ENCODE results near the gene SLC22A12.
"Not testable (repeated sequence)": the region's sequence is repeated elsewhere in the genome, so short reads cannot be mapped to it uniquely, and the experiment has no call there.

Gene SLC22A12

DNA sequence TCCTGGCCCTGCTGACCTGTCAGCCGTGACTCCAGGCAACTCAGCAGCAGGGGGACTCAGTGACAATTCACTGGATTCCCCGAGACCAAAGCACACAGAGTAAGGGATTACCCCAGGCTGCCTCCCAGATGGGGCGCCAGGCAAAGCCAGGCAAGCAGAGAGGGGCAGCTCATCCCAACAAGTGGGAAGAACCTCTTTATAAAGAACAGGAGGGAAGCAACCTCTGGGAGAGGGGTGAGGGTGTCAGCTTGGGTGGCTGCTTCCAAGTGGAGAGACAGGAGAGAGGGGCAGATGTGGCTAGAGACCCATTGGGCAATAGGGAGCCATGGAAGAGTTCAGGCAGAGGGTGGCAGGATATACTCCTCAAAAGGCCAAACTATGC, 1.2 kb downstream of the SLC22A12 start:
- H3K18ac ChIP-seq (ENCODE audit: low read length), result no peak overlapping the region
- H3K4me2 ChIP-seq (ENCODE audit: low read length), result no peak overlapping the region
- no peak overlapping the region for H4K5ac ChIP-seq (ENCODE audit: low read length)
- no peaks in the 10 kb centered on the region for H3K79me2 ChIP-seq (ENCODE audit: control insufficient read depth, insufficient read depth, low read length)
- H3K27ac ChIP-seq (ENCODE audit: low read depth, low read length), result no peak overlapping the region
- no peak overlapping the region for H3K9ac ChIP-seq (ENCODE audit: low read length)
- H4K8ac ChIP-seq (ENCODE audit: low read depth, low read length), result no peak overlapping the region
- no peak overlapping the region for H3K56ac ChIP-seq (ENCODE audit: low read length)
- no peaks in the 10 kb centered on the region for H3K79me1 ChIP-seq (ENCODE audit: low read length)
- no peak overlapping the region for H2BK5ac ChIP-seq (ENCODE audit: low read length)
- WGBS (ENCODE audit: extremely low coverage, insufficient coverage, low lambda C conversion rate), result no CpG with 5 or more reads among the region's 3 CpGs
- DNase-seq, result no peak
- H2BK15ac ChIP-seq (replicated peaks; ENCODE audit: low read depth), result no peak overlapping the region
- H3K27me3 ChIP-seq (ENCODE audit: insufficient read depth, low read length, poor library complexity), result no peaks in the 10 kb centered on the region
- no peak overlapping the region for H3K4ac ChIP-seq (ENCODE audit: low read depth, low read length)
- H3K36me3 ChIP-seq (ENCODE audit: control insufficient read depth, insufficient read depth, low read length), result no peaks in the 10 kb centered on the region
- no peak overlapping the region for H3K4me3 ChIP-seq (ENCODE audit: low read length)
- H2BK120ac ChIP-seq (ENCODE audit: low read depth, low read length), result no peak overlapping the region
- no peak overlapping the region for H3K23ac ChIP-seq (ENCODE audit: low read length)
- no peaks in the 10 kb centered on the region for H3K4me1 ChIP-seq (ENCODE audit: control insufficient read depth, low read depth, low read length)
- no peak overlapping the region for H2AK5ac ChIP-seq (ENCODE audit: low read length)

DNA sequence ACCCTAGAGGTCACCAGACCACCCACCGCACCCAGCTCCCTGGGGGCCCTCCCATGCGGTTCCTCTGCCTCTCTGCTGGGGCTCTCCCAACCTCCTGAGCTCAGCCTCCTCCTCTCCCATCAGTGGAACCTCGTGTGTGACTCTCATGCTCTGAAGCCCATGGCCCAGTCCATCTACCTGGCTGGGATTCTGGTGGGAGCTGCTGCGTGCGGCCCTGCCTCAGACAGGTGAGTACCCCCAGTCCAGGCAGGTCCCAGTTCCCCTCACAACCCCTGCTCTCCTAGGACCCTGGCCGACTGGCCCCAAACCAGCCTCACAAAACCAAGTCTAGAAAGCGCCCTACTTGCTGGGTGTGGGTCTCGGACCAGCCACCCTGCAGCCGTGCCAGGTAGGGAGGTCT, 1.6 kb downstream of the SLC22A12 start:
- H4K8ac ChIP-seq (ENCODE audit: low read depth, low read length), result no peak overlapping the region
- H3K27me3 ChIP-seq (ENCODE audit: insufficient read depth, low read length, poor library complexity), result no peaks in the 10 kb centered on the region
- H2BK120ac ChIP-seq (ENCODE audit: low read depth, low read length), result no peak overlapping the region
- H4K5ac ChIP-seq (ENCODE audit: low read length), result no peak overlapping the region
- no peaks in the 10 kb centered on the region for H3K79me1 ChIP-seq (ENCODE audit: low read length)
- no peaks in the 10 kb centered on the region for H3K4me1 ChIP-seq (ENCODE audit: control insufficient read depth, low read depth, low read length)
- H3K56ac ChIP-seq (ENCODE audit: low read length), result no peak overlapping the region
- DNase-seq, result no peak
- WGBS (ENCODE audit: extremely low coverage, insufficient coverage, low lambda C conversion rate), result no CpG with 5 or more reads among the region's 9 CpGs
- no peak overlapping the region for H2BK5ac ChIP-seq (ENCODE audit: low read length)
- H3K36me3 ChIP-seq (ENCODE audit: control insufficient read depth, insufficient read depth, low read length), result no peaks in the 10 kb centered on the region
- H3K27ac ChIP-seq (ENCODE audit: low read depth, low read length), result no peak overlapping the region
- no peak overlapping the region for H2BK15ac ChIP-seq (replicated peaks; ENCODE audit: low read depth)
- H3K18ac ChIP-seq (ENCODE audit: low read length), result no peak overlapping the region
- no peaks in the 10 kb centered on the region for H3K79me2 ChIP-seq (ENCODE audit: control insufficient read depth, insufficient read depth, low read length)
- no peak overlapping the region for H3K4me2 ChIP-seq (ENCODE audit: low read length)
- H3K4ac ChIP-seq (ENCODE audit: low read depth, low read length), result no peak overlapping the region
- H2AK5ac ChIP-seq (ENCODE audit: low read length), result no peak overlapping the region
- no peak overlapping the region for H3K4me3 ChIP-seq (ENCODE audit: low read length)
- no peak overlapping the region for H3K23ac ChIP-seq (ENCODE audit: low read length)
- H3K9ac ChIP-seq (ENCODE audit: low read length), result no peak overlapping the region

- Histone ChIP-seq H3K27me3 (ENCODE audit: insufficient read depth, low read length, poor library complexity) (no peaks in the 10 kb centered on the region), H3K23ac (ENCODE audit: low read length) (no peak overlapping the region), H3K36me3 (ENCODE audit: control insufficient read depth, insufficient read depth, low read length) (no peaks in the 10 kb centered on the region), H2BK15ac (replicated peaks; ENCODE audit: low read depth) (no peak overlapping the region), H4K8ac (ENCODE audit: low read depth, low read length) (no peak overlapping the region), H2BK5ac (ENCODE audit: low read length) (no peak overlapping the region), H3K79me1 (ENCODE audit: low read length) (no peaks in the 10 kb centered on the region), H3K4me1 (ENCODE audit: control insufficient read depth, low read depth, low read length) (no peaks in the 10 kb centered on the region), H3K18ac (ENCODE audit: low read length) (no peak overlapping the region), H3K27ac (ENCODE audit: low read depth, low read length) (no peak overlapping the region), H2BK120ac (ENCODE audit: low read depth, low read length) (no peak overlapping the region), H2AK5ac (ENCODE audit: low read length) (no peak overlapping the region), H3K4me3 (ENCODE audit: low read length) (no peak overlapping the region), H3K4me2 (ENCODE audit: low read length) (no peak overlapping the region), H3K9ac (ENCODE audit: low read length) (no peak overlapping the region), H3K4ac (ENCODE audit: low read depth, low read length) (no peak overlapping the region), H3K79me2 (ENCODE audit: control insufficient read depth, insufficient read depth, low read length) (no peaks in the 10 kb centered on the region), H4K5ac (ENCODE audit: low read length) (no peak overlapping the region), H3K56ac (ENCODE audit: low read length) (no peak overlapping the region)
- no CpG with 5 or more reads among the region's 32 CpGs for WGBS (ENCODE audit: extremely low coverage, insufficient coverage, low lambda C conversion rate)
- no peak for DNase-seq
Observed at GRCh38 chr11:64593156-64594105, 2.4 kb downstream of the SLC22A12 start.

- H3K36me3 ChIP-seq (ENCODE audit: control insufficient read depth, insufficient read depth, low read length), result no peaks in the 10 kb centered on the region
- H3K4me3 ChIP-seq (ENCODE audit: low read length), result no peak overlapping the region
- H2BK15ac ChIP-seq (replicated peaks; ENCODE audit: low read depth), result no peak overlapping the region
- H4K5ac ChIP-seq (ENCODE audit: low read length), result no peak overlapping the region
- H3K18ac ChIP-seq (ENCODE audit: low read length), result no peak overlapping the region
- H2BK120ac ChIP-seq (ENCODE audit: low read depth, low read length), result no peak overlapping the region
- no peak overlapping the region for H3K23ac ChIP-seq (ENCODE audit: low read length)
- H3K27me3 ChIP-seq (ENCODE audit: insufficient read depth, low read length, poor library complexity), result no peaks in the 10 kb centered on the region
- 100% methylated on average over 7 of the region's 14 CpGs for WGBS (ENCODE audit: extremely low coverage, insufficient coverage, low lambda C conversion rate)
- H3K9ac ChIP-seq (ENCODE audit: low read length), result no peak overlapping the region
- H3K56ac ChIP-seq (ENCODE audit: low read length), result no peak overlapping the region
- H3K4me2 ChIP-seq (ENCODE audit: low read length), result no peak overlapping the region
- H2BK5ac ChIP-seq (ENCODE audit: low read length), result no peak overlapping the region
- no peak overlapping the region for H4K8ac ChIP-seq (ENCODE audit: low read depth, low read length)
- H3K79me2 ChIP-seq (ENCODE audit: control insufficient read depth, insufficient read depth, low read length), result no peaks in the 10 kb centered on the region
- H2AK5ac ChIP-seq (ENCODE audit: low read length), result no peak overlapping the region
- no peak for DNase-seq
- H3K27ac ChIP-seq (ENCODE audit: low read depth, low read length), result no peak overlapping the region
- H3K79me1 ChIP-seq (ENCODE audit: low read length), result no peaks in the 10 kb centered on the region
- H3K4me1 ChIP-seq (ENCODE audit: control insufficient read depth, low read depth, low read length), result no peaks in the 10 kb centered on the region
- H3K4ac ChIP-seq (ENCODE audit: low read depth, low read length), result no peak overlapping the region
Observed at GRCh38 chr11:64594159-64594939, 3.3 kb downstream of the SLC22A12 start.

DNA sequence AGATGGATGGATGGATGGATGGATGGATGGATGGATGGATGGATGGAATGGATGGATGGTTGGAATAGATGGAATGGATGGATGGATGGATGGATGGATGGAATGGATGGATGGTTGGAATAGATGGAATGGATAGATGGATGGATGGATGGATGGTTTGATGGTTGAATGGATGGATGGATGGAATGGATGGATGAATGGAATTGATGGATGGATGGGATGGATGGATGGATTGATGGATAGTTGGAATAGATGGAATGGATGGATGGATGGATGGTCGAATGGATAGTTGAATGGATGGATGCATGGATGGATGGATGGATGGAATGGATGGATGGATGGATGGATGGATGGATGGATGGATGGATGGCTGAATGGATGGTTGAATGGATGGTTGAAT, 4.9 kb downstream of the SLC22A12 start:
- H3K23ac ChIP-seq (ENCODE audit: low read length); H3K79me1 ChIP-seq (ENCODE audit: low read length); H3K36me3 ChIP-seq (ENCODE audit: control insufficient read depth, insufficient read depth, low read length); H2BK15ac ChIP-seq (replicated peaks; ENCODE audit: low read depth); H3K27me3 ChIP-seq (ENCODE audit: insufficient read depth, low read length, poor library complexity); H3K56ac ChIP-seq (ENCODE audit: low read length); H3K4me2 ChIP-seq (ENCODE audit: low read length); DNase-seq; H3K4me3 ChIP-seq (ENCODE audit: low read length); H3K18ac ChIP-seq (ENCODE audit: low read length); H4K5ac ChIP-seq (ENCODE audit: low read length); H4K8ac ChIP-seq (ENCODE audit: low read depth, low read length); H3K27ac ChIP-seq (ENCODE audit: low read depth, low read length); H2AK5ac ChIP-seq (ENCODE audit: low read length); H2BK120ac ChIP-seq (ENCODE audit: low read depth, low read length); H2BK5ac ChIP-seq (ENCODE audit: low read length); H3K4me1 ChIP-seq (ENCODE audit: control insufficient read depth, low read depth, low read length); H3K79me2 ChIP-seq (ENCODE audit: control insufficient read depth, insufficient read depth, low read length); H3K9ac ChIP-seq (ENCODE audit: low read length); H3K4ac ChIP-seq (ENCODE audit: low read depth, low read length): not testable (repeated sequence)
- 100% methylated on average over 1 of the region's 1 CpG for WGBS (ENCODE audit: extremely low coverage, insufficient coverage, low lambda C conversion rate)

All from mesendoderm (in vitro differentiated cells).